GM19099 (cell line): ENCODE data around the gene PRMT7.

Experiments
- POLR2A ChIP-seq: IDR thresholded peaks from 3 replicates; pipeline ENCODE4 v1.6.1; 2011; ENCODE audit warnings: low read depth; ENCODE audit not compliant: insufficient read length; ENCODE audit errors: extremely low read depth

PRMT7 gene

GRCh38 chr16:68395815-68396214, 85.0 kb downstream of the PRMT7 start:
- TF ChIP-seq POLR2A = no peak

- no peak for TF ChIP-seq POLR2A
Measured at GRCh38 chr16:68396481-68396880, 85.7 kb downstream of the PRMT7 start.

DNA sequence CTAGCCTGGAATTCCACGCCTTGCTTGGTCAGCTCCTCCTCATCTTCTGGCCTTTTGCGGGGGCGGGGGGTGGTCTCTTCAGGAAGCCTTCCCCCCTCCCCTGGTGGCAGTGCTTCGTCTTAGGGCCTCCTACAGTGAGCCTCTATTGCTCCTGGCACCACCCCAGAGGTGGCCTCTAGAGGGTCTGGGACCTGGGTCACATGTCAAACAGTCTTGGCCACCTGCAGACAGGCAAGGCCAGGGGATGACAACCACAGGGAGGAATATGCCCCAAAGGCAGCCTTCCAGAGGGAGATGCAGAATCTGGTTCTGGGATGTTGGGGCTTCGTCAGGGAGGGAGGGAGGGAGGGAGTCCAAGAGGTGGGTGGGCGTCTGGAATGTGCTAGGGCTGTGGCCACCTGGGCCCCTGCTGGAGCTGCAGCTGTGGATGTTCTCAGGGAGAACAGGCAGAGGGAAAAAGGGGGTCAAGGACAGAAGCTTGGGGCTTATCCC, 86.9 kb downstream of the PRMT7 start:
- no peak for TF ChIP-seq POLR2A

- TF ChIP-seq POLR2A = no peak
Measured at GRCh38 chr16:68399456-68399855, 88.6 kb downstream of the PRMT7 start.

- TF ChIP-seq POLR2A = no peak
Measured at GRCh38 chr16:68400083-68400923, 89.5 kb downstream of the PRMT7 start.

GRCh38 chr16:68400924-68401460, 90.2 kb downstream of the PRMT7 start:
- no peak for TF ChIP-seq POLR2A

DNA sequence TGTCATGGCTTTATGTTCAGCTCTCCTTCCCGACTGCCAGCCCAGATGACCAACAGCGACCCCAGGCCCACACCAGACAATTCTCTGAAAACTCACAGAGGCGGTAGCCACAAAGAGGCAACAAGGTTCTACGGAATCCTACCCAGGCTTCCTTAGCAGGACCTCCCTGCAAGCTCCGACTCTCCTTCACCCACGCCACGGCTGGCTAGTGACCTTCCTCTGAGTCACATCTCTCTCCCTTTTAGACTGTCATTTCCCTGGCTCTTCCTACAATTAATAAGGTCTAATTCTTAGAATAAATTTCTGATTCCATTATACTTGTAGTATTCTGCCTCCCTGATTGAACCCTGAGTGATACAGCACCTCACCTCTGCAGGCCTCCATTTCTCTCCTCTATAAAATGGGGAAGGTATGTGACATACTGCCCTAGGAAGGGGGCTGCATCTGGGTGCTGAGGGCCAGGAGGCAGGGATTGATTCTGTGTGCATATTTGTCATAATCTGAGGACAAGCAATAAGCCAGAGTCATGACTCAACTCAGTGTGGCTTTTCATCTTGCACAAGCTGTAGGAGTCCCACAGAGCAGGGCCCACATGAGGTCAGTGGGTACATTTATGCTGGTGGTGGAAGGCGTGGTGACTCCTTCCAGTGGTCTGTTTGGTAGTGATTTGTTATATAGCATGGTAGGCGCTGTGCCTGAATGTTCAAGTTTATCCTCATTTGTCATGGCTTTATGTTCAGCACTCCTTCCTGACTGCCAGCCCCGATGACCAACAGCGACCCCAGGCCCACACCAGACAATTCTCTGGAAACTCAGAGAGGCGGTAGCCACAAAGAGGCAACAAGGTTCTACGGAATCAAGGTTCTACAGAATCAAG, 91.3 kb downstream of the PRMT7 start:
- TF ChIP-seq POLR2A = no peak

- no peak for TF ChIP-seq POLR2A
Measured at GRCh38 chr16:68402748-68403040, 91.9 kb downstream of the PRMT7 start.

- TF ChIP-seq POLR2A = no peak
Measured at GRCh38 chr16:68403177-68403576, 92.4 kb downstream of the PRMT7 start.

GRCh38 chr16:68403704-68404103, 92.9 kb downstream of the PRMT7 start:
- TF ChIP-seq POLR2A = no peak

DNA sequence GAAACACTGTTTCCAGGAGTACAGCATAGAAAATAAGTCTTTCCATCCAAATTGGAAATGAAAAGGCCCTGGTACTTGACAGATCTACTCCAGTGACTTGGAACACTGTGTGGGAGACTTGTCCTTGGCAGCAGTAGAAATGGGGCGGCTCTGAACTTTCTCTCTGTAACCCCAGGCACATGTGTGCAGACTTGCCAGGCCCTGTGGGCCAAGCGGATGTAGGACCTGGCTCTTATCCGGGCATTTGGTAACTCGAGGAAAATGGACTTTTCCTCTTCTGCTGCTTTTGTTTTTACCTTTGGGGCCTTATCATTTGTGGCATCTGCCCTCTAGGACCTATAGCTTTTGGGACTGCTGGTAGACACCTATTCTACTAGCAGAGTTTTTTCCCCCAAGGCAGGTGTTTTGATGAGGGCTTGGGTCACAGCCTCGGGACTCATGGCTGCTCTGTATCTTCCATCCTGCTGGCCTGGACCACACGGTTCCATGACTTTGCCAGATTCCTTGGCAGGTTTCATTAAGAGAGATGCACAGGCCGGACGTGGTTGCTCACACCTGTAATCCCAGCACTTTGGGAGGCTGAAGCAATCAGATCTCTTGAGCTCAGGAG, 94.0 kb downstream of the PRMT7 start:
- no peak for TF ChIP-seq POLR2A

DNA sequence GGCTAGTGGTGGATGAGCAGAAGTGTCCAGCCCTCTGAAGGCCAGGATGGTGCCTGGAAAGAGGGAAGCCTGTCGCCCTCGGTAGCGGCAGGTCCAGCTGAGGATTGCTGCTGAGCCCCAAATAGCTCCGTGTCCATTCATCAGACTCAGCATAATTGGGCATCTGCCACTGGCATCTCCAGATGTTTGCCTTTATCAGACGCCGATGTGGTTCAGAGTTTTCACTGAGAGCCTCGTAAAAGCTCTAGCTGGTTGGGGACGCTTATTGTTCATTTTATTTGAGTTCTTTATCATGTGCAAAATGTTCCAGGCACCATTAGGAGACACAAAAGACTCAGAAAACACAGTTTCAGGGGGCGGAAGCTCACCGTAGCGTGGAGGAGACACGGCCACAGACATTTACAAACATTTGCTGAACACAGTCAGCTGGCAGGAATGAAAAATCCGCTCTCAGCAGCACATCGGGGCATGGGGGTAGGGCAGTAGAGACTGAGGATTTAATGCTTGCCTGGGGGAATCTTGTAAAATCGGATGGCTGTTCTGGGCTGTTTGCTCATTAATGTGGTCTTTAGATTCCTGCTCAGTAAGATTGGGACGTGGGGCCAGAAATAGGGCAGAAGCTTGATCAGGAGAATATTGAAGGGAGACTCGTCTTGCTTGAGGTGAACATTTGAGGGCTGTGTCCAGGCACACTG, 95.8 kb downstream of the PRMT7 start:
- no peak for TF ChIP-seq POLR2A
